ENCODE results near the gene ZNHIT1.
A peak's percentile ranks its signal among the peaks of the same experiment; 100 is the strongest.

The ZNHIT1 gene

GRCh38 chr7:101217388-101218235 lies at the start of gene ZNHIT1, which contains the start of gene PLOD3:
Gene ZNHIT1 (plus strand): TSS chr7:101218165. CDS start chr7:101218196, 31 bp downstream.
Gene PLOD3 (minus strand): TSS chr7:101217581. CDS start chr7:101217274, 307 bp downstream.
- DNase-seq = peak; percentile 86 to 92 (median 88)

GRCh38 chr7:101168412-101169049 lies 49.4 kb upstream of the ZNHIT1 start:
- DNase-seq = no peak

GRCh38 chr7:101169110-101169837 lies 48.7 kb upstream of the ZNHIT1 start:
- DNase-seq = no peak

GRCh38 chr7:101169838-101170551 lies 48.0 kb upstream of the ZNHIT1 start:
- DNase-seq = peak; percentile 55 to 74 (median 58)

DNA sequence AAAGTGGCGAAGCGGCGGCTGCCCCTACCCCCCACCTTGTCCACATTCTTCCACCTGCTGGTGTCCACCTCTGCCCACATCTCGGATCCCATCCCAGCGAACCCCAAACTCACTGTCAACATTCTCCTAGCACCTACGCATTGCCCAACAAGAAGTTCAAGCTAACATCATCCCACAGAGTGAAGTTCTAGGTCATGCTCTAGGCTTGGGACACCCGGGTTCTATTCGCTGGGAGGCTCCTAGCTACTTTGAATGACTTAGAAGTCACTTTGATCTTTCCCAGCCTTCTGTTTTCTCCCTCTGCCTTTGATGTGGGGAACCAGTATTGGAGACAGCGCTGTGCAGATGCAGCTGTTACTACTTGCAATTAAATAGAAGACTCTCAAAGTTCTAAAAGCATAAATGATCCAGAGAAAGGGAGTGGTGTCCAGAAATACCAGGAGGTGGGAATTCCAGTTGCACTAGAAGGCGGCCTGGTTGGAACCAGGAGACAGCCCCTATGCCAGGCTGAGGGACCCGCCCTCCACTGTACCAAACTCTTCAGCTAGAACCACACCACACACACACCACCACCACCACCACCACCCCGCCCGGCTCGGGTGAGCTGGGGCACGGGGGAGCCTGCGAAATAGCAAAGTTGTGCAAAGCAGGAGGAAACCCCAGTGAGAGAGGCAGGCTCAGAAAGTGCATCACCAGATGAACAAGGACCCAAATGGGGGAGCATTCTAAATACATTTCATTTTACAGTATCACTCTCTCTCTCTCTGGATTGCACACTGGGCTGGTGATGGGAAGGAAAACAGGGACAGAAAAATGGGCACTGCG lies 47.1 kb upstream of the ZNHIT1 start:
- DNase-seq = no peak

DNA sequence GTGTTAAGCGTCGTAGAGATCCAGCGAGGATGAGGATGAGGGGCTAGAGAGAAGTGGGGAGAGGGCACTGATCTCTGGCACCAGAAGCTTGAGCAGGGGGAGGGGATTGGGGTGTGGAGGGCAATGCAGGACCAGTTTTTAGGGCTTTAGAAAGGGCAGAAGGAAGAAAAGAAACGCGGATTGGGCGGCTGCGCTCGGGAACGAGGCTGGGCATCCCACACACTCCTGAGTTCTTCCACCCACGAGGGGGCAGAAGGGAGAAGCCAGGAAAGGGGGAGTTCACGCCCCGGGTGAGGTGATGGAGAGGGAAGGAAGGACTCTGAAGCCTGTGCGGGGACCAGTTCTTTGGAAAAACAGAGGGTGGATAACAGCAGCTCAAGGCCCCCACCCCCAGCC lies 46.5 kb upstream of the ZNHIT1 start:
- DNase-seq = no peak

GRCh38 chr7:101172005-101172853 lies 45.7 kb upstream of the ZNHIT1 start:
- no peak for DNase-seq

- no peak for DNase-seq
These were observed 44.9 kb upstream of the ZNHIT1 start for GRCh38 chr7:101172854-101173751.

- peak; percentile 19 to 24 (median 21) for DNase-seq
These were observed 44.2 kb upstream of the ZNHIT1 start for GRCh38 chr7:101173752-101174244.

- no peak for DNase-seq
These were observed 43.6 kb upstream of the ZNHIT1 start for GRCh38 chr7:101174322-101174854.

- no peak for DNase-seq
These were observed 42.3 kb upstream of the ZNHIT1 start for GRCh38 chr7:101175664-101176063.

DNA sequence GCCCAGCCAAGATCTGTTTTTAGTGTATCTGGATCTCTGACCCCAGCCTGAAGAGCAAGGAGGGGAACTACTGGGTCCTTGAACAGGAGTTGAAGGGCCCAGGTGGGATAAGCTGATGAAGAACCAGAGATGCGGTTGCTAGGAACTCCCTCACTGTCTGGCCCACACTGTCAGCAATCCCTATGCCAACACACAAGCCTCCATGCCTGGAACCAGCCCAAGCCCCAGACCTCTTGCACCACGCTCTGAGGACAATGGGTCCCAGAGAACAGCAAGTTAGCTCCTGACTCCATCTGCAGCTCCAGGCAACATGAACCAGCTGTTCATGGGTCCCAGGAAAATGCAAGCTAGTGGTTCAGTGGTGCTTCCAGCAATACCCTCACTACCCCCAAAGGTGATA lies 40.3 kb upstream of the ZNHIT1 start:
- DNase-seq = no peak

DNA sequence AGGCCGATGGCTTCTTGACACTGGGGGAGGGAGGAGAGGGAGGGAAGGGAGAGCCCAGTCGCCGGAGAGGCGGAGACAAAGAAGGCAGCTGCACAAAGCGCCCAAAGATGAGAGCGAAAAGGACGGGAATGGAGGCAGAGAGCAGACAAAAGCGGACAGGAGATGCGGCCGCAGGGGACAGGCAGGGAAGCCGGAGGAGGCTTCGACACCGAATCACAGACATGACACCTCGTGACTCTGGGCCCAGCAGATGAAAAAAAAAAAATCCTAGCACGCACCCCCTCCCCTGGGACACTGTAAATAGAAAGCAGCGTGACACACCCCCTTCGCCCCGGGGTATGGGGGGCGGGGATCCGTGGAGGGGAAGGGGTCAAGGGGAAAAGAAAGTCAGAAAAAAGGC lies 38.8 kb upstream of the ZNHIT1 start:
- DNase-seq = no peak

- no peak for DNase-seq
These were observed 38.3 kb upstream of the ZNHIT1 start for GRCh38 chr7:101179713-101180112.

DNA sequence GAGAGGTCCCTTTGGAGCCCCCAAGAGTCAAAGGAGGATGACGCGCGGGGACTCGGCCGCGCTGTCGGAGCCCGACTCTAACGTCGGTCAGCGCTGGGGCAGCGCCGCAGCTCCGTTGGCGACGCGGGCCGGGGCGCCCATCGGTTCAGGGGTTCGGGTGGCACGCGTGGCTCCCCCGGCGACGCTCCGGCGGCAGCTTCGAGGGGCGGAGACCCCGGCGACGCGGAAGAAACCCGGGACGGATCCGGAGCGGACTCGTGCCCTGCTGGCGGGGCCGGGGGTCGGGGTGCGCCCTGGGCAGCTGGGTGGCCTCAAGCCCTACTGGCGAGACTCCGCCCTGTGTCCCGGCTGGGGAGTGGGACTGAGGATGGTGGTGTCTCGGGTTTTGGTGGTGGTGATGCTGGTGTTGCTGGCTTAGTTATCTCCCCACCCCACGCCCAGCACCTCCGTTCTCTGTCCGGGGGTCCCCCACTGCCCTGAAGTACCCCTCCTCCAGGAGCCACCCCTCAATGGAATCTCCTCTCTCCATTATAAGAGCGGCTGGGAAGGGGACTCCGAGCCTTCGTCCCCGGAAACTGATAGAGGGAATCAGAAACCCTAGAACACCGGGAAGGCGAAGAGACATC lies 37.7 kb upstream of the ZNHIT1 start, which contains the start of gene NAT16:
Gene NAT16 (minus strand): TSS at position 164 of the 626 bp plus-strand sequence. CDS start 5,486 bp downstream, outside the sequence.
- DNase-seq = no peak

DNA sequence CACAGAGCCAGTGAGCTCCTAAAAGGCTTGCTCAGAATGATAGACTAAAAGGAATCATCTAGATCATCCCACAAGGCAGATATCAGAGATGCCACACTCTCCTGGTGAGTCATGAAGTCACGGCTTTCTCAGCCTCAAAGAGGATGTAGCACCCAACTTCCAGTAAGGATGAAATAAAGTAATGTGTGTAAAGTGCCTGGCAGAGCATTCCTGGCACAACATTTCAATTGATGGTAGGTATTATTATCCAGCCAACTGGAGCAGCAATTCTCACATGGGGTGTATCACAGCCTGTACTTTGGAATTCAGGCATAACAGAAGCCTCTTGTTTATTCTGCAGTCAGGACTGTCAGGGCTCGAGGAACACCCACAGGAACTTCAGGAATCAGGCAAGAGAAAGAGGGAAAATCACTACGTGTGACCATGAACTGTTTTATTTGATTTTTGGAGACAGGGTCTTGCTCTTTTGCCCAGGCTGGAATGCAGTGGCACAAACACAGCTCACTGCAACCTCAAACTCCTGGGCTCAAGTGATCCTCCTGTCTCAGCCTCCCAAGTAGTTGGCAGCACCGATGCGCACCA lies 32.6 kb upstream of the ZNHIT1 start:
- no peak for DNase-seq

GRCh38 chr7:101186194-101186593 lies 31.8 kb upstream of the ZNHIT1 start:
- DNase-seq = no peak

DNA sequence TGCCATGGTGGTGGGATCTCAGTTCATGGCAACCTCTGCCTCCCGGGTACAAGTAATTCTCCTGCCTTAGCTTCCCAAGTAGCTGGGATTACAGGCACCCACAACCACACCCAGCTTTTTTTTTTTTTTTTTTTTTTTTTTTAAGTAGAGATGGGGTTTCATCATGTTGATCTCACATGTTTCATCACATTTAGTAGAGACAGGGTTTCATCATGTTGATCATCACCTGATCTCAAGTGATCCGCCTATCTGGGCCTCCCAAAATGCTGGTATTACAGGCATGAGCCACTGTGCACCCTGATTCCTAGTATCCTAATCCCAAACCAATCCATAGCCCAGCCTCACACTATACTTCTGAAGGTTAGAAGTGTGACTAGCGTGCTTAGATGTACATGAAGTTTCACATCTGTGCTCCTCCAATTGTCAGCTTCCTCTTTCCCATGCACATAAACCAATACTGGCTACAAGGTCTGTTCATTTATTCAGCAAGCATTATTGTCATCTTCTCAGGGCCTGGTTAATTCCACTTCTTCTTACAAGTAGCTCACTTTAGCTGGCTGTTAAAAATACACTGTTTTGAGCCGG lies 31.0 kb upstream of the ZNHIT1 start:
- DNase-seq = no peak
